Keratinocyte (primary cell): Measurements from ENCODE around the gene CLSTN1. TPM values are rescaled to one million over a fixed set of nuclear protein-coding genes. Genes with fewer than 3 reads are reported as not detected.

Source experiments
- DNase-seq: peaks from one replicate; pipeline ENCODE4 v3.0.0-alpha.2; 2011; ENCODE audit warnings: low read depth, missing footprints, low spot score
- FAIRE-seq: peaks from 2 replicates; lab custom pipeline; 2011; peaks lifted over from hg19 to GRCh38; lab: Jason Lieb, UNC
- H2AFZ ChIP-seq: 2 replicates; pipeline ENCODE4 v1.6.0; 2012; ENCODE audit warnings: low read length, control low read depth, inconsistent platforms; ENCODE audit not compliant: control insufficient read depth
- H3K27ac ChIP-seq: 2 replicates; pipeline ENCODE4 v1.5.1; 2011; ENCODE audit warnings: low read length; ENCODE audit not compliant: control insufficient read depth, insufficient read depth
- H3K27me3 ChIP-seq: 3 replicates; pipeline ENCODE4 v1.6.0; 2011; ENCODE audit warnings: low read length; ENCODE audit not compliant: control insufficient read depth, insufficient read depth; ENCODE audit errors: extremely low read depth
- H3K36me3 ChIP-seq, 2 experiments: 2 replicates in 1 of 2; 3 replicates in 1 of 2; pipeline ENCODE4 v1.5.1; 2011; ENCODE audit warnings: low read length in 2 of 2, mild to moderate bottlenecking in 1 of 2; ENCODE audit not compliant: control insufficient read depth in 2 of 2, insufficient read depth in 2 of 2; ENCODE audit errors: extremely low read depth in 1 of 2
- H3K4me1 ChIP-seq: 3 replicates; pipeline ENCODE4 v1.5.1; 2011; ENCODE audit warnings: low read length; ENCODE audit not compliant: control insufficient read depth, insufficient read depth; ENCODE audit errors: extremely low read depth
- H3K4me2 ChIP-seq: 3 replicates; pipeline ENCODE4 v1.6.0; 2011; ENCODE audit warnings: low read depth, low read length; ENCODE audit not compliant: control insufficient read depth, insufficient read depth; ENCODE audit errors: extremely low read depth
- H3K4me3 ChIP-seq, 3 experiments: fragments of 200-600 bp in 1 of 3; sonication (generic) in 1 of 3; 2 replicates in 2 of 3; 3 replicates in 1 of 3; pipeline ENCODE4 v1.5.1; 2011 to 2016; ENCODE audit warnings: low read length in 3 of 3, mild to moderate bottlenecking in 3 of 3, control low read depth in 2 of 3, inconsistent platforms in 1 of 3, low read depth in 1 of 3, mixed read lengths in 1 of 3, mixed run types in 1 of 3, moderate library complexity in 1 of 3; ENCODE audit not compliant: control insufficient read depth in 2 of 3, insufficient read depth in 2 of 3; ENCODE audit errors: extremely low read depth in 1 of 3
- H3K79me2 ChIP-seq: 2 replicates; pipeline ENCODE4 v1.6.0; 2012; ENCODE audit warnings: low read length; ENCODE audit not compliant: control insufficient read depth, insufficient read depth
- H3K9ac ChIP-seq: 3 replicates; pipeline ENCODE4 v1.6.0; 2011; ENCODE audit warnings: low read length; ENCODE audit not compliant: control insufficient read depth, insufficient read depth; ENCODE audit errors: extremely low read depth
- H3K9me1 ChIP-seq: 3 replicates; pipeline ENCODE4 v1.6.0; 2011; ENCODE audit warnings: low read length; ENCODE audit not compliant: control insufficient read depth, insufficient read depth; ENCODE audit errors: extremely low read depth
- H3K9me3 ChIP-seq: 2 replicates; pipeline ENCODE4 v1.5.1; 2012; ENCODE audit warnings: low read depth, low read length; ENCODE audit not compliant: control insufficient read depth
- H4K20me1 ChIP-seq: 3 replicates; pipeline ENCODE4 v1.6.0; 2011; ENCODE audit warnings: low read length; ENCODE audit not compliant: control insufficient read depth, insufficient read depth; ENCODE audit errors: extremely low read depth
- CTCF ChIP-seq, 3 experiments: IDR thresholded peaks in 1 of 3; conservative IDR thresholded peaks in 1 of 3; optimal IDR thresholded peaks in 1 of 3; 2 replicates in 2 of 3; 3 replicates in 1 of 3; pipeline versions ENCODE3 to v1.5.1; 2011; ENCODE audit warnings: low read length in 3 of 3, mild to moderate bottlenecking in 3 of 3, moderate library complexity in 2 of 3, control low read depth in 1 of 3, inconsistent platforms in 1 of 3; ENCODE audit not compliant: insufficient read depth in 2 of 3; ENCODE audit errors: extremely low read depth in 1 of 3
- EZH2 ChIP-seq: IDR thresholded peaks from one replicate; pipeline ENCODE4 v1.6.1; 2012; ENCODE audit warnings: inconsistent platforms, mild to moderate bottlenecking, low read length, moderate library complexity
- dilution Hi-C: fragments of 300-500 bp; cut with MboI; formaldehyde crosslinking; loops from one replicate; pipeline ENCODE4 v1.7.0; 2020; ENCODE audit warnings: low sequenced_read_pairs; ENCODE audit not compliant: extremely low pct_ligation_motif_present
- polyA plus RNA-seq, 5 experiments: library from polyadenylated mRNA; depleted of rRNA in 3 of 5; stranded (reverse) in 3 of 5; stranded (forward) in 1 of 5; unstranded in 1 of 5; fragments of >200 nt; gene quantifications; 1 replicate in 1 of 5; 2 replicates in 3 of 5; 3 replicates in 1 of 5; pipeline versions ENCODE4 v1.2.1 to v1.2.3, GENCODE V29; 2011 to 2012; ENCODE audit warnings: missing spikeins in 2 of 5, low read depth in 1 of 5, low replicate concordance in 1 of 5

CLSTN1 gene
- polyA plus RNA-seq, 1 donor (not counting 4 experiments of a cell fraction or from before 2014, with no cell fraction given): 90.3 TPM

- no peak for FAIRE-seq
Measured at GRCh38 chr1:9721606-9722377, 102.0 kb downstream of the CLSTN1 start.

GRCh38 chr1:9720785-9721605, 102.8 kb downstream of the CLSTN1 start:
- Histone ChIP-seq H3K36me3 (peaks cover 24 to 26% of the 10 kb centered on the region in 2 experiments), H3K4me1 (peaks cover 23% of the 10 kb centered on the region), H3K79me2 (no peaks in the 10 kb centered on the region), H3K4me3 (no peak overlapping the region), H3K4me2 (peak overlapping the region; percentile 27), H2AFZ (no peak overlapping the region), H3K9ac (no peak overlapping the region), H3K9me3 (no peaks in the 10 kb centered on the region), H3K27me3 (no peaks in the 10 kb centered on the region), H3K9me1 (no peaks in the 10 kb centered on the region), H3K27ac (peak overlapping the region; percentile 26), H4K20me1 (no peaks in the 10 kb centered on the region)
- FAIRE-seq (no peak), DNase-seq (no peak)
- dilution Hi-C loops: no loop called here
- TF ChIP-seq EZH2 (no peak), CTCF (optimal IDR thresholded peaks at IDR 0.05 in 1 of 3, IDR thresholded peaks at IDR 0.05 in 1 of 3, conservative IDR thresholded peaks at IDR 0.05 in 1 of 3; ENCODE audit: extremely low read depth in 1 of 3, insufficient read depth in 2 of 3, low read length in 3 of 3) (no peak)

More at GRCh38 chr1:9721606-9722377, 102.0 kb downstream of the CLSTN1 start:
- Histone ChIP-seq H3K27ac (peak overlapping the region; percentile 26), H3K27me3 (no peaks in the 10 kb centered on the region), H3K4me2 (no peak overlapping the region), H3K9me3 (no peaks in the 10 kb centered on the region), H2AFZ (no peak overlapping the region), H3K9ac (no peak overlapping the region), H3K36me3 (peaks cover 20 to 23% of the 10 kb centered on the region in 2 experiments), H3K4me3 (no peak overlapping the region), H3K79me2 (no peaks in the 10 kb centered on the region), H3K9me1 (no peaks in the 10 kb centered on the region), H4K20me1 (no peaks in the 10 kb centered on the region), H3K4me1 (peaks cover 23% of the 10 kb centered on the region)
- dilution Hi-C loops: no loop called here
- no peak for DNase-seq
- TF ChIP-seq EZH2 (no peak), CTCF (optimal IDR thresholded peaks at IDR 0.05 in 1 of 3, IDR thresholded peaks at IDR 0.05 in 1 of 3, conservative IDR thresholded peaks at IDR 0.05 in 1 of 3; ENCODE audit: extremely low read depth in 1 of 3, insufficient read depth in 2 of 3, low read length in 3 of 3) (peak; percentile 55 to 77 (median 67))
